Naive thymus-derived CD4-positive, alpha-beta T cell (primary cell): ENCODE measurements around the gene TIAL1. TPM values are rescaled to one million over a fixed set of nuclear protein-coding genes. Genes with fewer than 3 reads are reported as not detected.

Experiments used
- ATAC-seq: fragments of 150-1000 bp; cut with Tn5 transposase; 2 replicates; pipeline ENCODE4 v1.10.0; 2021; ENCODE audit warnings: mild to moderate bottlenecking, moderate library complexity
- CTCF ChIA-PET: fragments of 350-600 bp; sonication (Branson Sonifier 250); formaldehyde crosslinking; loops from one replicate; lab custom pipeline; 2021; ENCODE audit warnings: antibody characterized with exemption; lab: Charles Lee
- POLR2A ChIA-PET: fragments of 350-600 bp; sonication (Branson Sonifier 250); formaldehyde crosslinking; loops from one replicate; lab custom pipeline; 2021; ENCODE audit warnings: antibody characterized with exemption, inconsistent platforms; lab: Charles Lee
- DNase-seq, 9 donors: peaks; one replicate each; pipeline versions ENCODE4 v3.0.0 to v3.0.0-alpha.2; 2020 to 2022; ENCODE audit warnings: mixed read lengths in 1 of 9
- H3K27ac ChIP-seq: one replicate; pipeline ENCODE4 v1.7.0; 2013; ENCODE audit warnings: mild to moderate bottlenecking, low read depth, low read length, moderate library complexity
- H3K27me3 ChIP-seq, 2 donors: one replicate each; pipeline ENCODE4 v1.7.0; 2013; ENCODE audit warnings: low read length in 2 of 2, mild to moderate bottlenecking in 2 of 2, moderate library complexity in 2 of 2; ENCODE audit not compliant: control insufficient read depth in 2 of 2, insufficient read depth in 2 of 2
- H3K36me3 ChIP-seq, 3 experiments: 1 replicate in 2 of 3; 2 replicates in 1 of 3; pipeline ENCODE4 v1.7.0; 2013; ENCODE audit warnings: low read length in 3 of 3, mild to moderate bottlenecking in 3 of 3, moderate library complexity in 1 of 3; ENCODE audit not compliant: insufficient read depth in 3 of 3, control insufficient read depth in 2 of 3
- H3K4me1 ChIP-seq, 2 donors: one replicate each; pipeline ENCODE4 v1.7.0; 2013; ENCODE audit warnings: low read length in 2 of 2, mild to moderate bottlenecking in 2 of 2, moderate library complexity in 1 of 2; ENCODE audit not compliant: control insufficient read depth in 2 of 2, insufficient read depth in 2 of 2
- H3K4me3 ChIP-seq: 2 replicates; pipeline ENCODE4 v1.7.0; 2013; ENCODE audit warnings: mild to moderate bottlenecking, low read length
- H3K9me3 ChIP-seq, 3 experiments: 1 replicate in 2 of 3; 2 replicates in 1 of 3; pipeline ENCODE4 v1.7.0; 2013; ENCODE audit warnings: low read length in 3 of 3; ENCODE audit not compliant: control insufficient read depth in 2 of 3
- H3K27ac Mint-ChIP-seq, 9 donors: one replicate each; pipeline ENCODE4 v1.8.0; 2020 to 2022; ENCODE audit warnings: mixed read lengths in 9 of 9, mild to moderate bottlenecking in 8 of 9, moderate library complexity in 5 of 9, inconsistent platforms in 2 of 9
- H3K27me3 Mint-ChIP-seq, 5 donors: one replicate each; pipeline ENCODE4 v1.8.0; 2021 to 2022; ENCODE audit warnings: mixed read lengths in 5 of 5, mild to moderate bottlenecking in 1 of 5
- H3K36me3 Mint-ChIP-seq, 5 donors: one replicate each; pipeline ENCODE4 v1.8.0; 2020 to 2022; ENCODE audit warnings: mixed read lengths in 5 of 5, mild to moderate bottlenecking in 3 of 5, inconsistent platforms in 1 of 5
- H3K4me1 Mint-ChIP-seq, 7 donors: one replicate each; pipeline ENCODE4 v1.8.0; 2020 to 2022; ENCODE audit warnings: mixed read lengths in 7 of 7, mild to moderate bottlenecking in 3 of 7, inconsistent platforms in 1 of 7
- H3K4me3 Mint-ChIP-seq, 10 donors: one replicate each; pipeline ENCODE4 v1.8.0; 2020 to 2022; ENCODE audit warnings: mild to moderate bottlenecking in 10 of 10, mixed read lengths in 10 of 10, moderate library complexity in 6 of 10, inconsistent platforms in 2 of 10
- H3K9me3 Mint-ChIP-seq, 11 donors: one replicate each; pipeline ENCODE4 v1.8.0; 2020 to 2022; ENCODE audit warnings: mixed read lengths in 11 of 11, mild to moderate bottlenecking in 4 of 11, inconsistent platforms in 1 of 11, moderate library complexity in 1 of 11
- intact Hi-C, 2 donors: fragments of 100-400 bp; cut with micrococcal nuclease; formaldehyde crosslinking; loops; one replicate each; pipeline ENCODE4 v1.15.1; 2023
- polyA plus RNA-seq, 2 donors: library from polyadenylated mRNA; unstranded; fragments of 300-500 nt; fragmentation: Illumina TruSeq; gene quantifications; one replicate each; pipeline ENCODE4 v1.2.3, GENCODE V29; 2021
- total RNA-seq, 6 experiments: library from RNA in 5 of 6; stranded (reverse) in 5 of 6; gene quantifications; 1 replicate in 5 of 6; 2 replicates in 1 of 6; pipeline ENCODE4 v1.2.3 and lab custom pipeline; 2021 to 2026

The TIAL1 gene
- total and polyA plus RNA-seq, 7 experiments from 2014 or later: 10.5 to 228 (median 171) TPM

- Mint-ChIP-seq H3K27me3 (no peaks in the 10 kb centered on the region), H3K9me3 (no peaks in the 10 kb centered on the region), H3K36me3 (peaks cover 4 to 34% (median 24%) of the 10 kb centered on the region in 5 donors), H3K27ac (peak overlapping the region in 7 of 9 donors; percentile 28 to 89 (median 81)), H3K4me3 (peak overlapping the region in 1 of 10 donors; percentile 48), H3K4me1 (peaks cover 18 to 78% (median 64%) of the 10 kb centered on the region in 7 donors)
- Histone ChIP-seq H3K27ac (peak overlapping the region; percentile 10), H3K4me3 (no peak overlapping the region), H3K36me3 (peaks cover 5 to 62% (median 34%) of the 10 kb centered on the region in 3 experiments), H3K4me1 (peaks cover 0 to 32% of the 10 kb centered on the region in 2 donors), H3K27me3 (no peaks in the 10 kb centered on the region), H3K9me3 (no peaks in the 10 kb centered on the region)
- intact Hi-C loops: loop anchor here in 1 of 2 donors (1.0 kb wide), 1 partner anchor 10 kb away; no protein-coding TSS in a partner anchor
- ChIA-PET CTCF (interaction anchor here (0.6 to 1.7 kb wide), 2 partner anchors 10 to 138 kb away, joined by 6 to 8 read pairs; no protein-coding TSS in a partner anchor), POLR2A (interaction anchor here (0.5 to 10.5 kb wide), 5 partner anchors 11 to 343 kb away, joined by 3 to 110 read pairs (median 3); partner anchors contain the start of gene RGS10)
- DNase-seq (no peak), ATAC-seq (no peak)
Measured at GRCh38 chr10:119526149-119526548, 70.6 kb downstream of the TIAL1 start.

- intact Hi-C loops: no loop called here
- CTCF ChIA-PET: interaction anchor here (0.6 to 1.7 kb wide), 3 partner anchors 11 to 80 kb away, joined by 3 to 8 read pairs (median 4); no protein-coding TSS in a partner anchor
- no peak for ATAC-seq
- H3K27me3 Mint-ChIP-seq: no peaks in the 10 kb centered on the region
- no peak for DNase-seq
- H3K9me3 Mint-ChIP-seq: no peaks in the 10 kb centered on the region
- H3K4me1 Mint-ChIP-seq: peaks cover 12 to 78% (median 63%) of the 10 kb centered on the region in 7 donors
- no peaks in the 10 kb centered on the region for H3K27me3 ChIP-seq
- no peak overlapping the region for H3K4me3 ChIP-seq
- POLR2A ChIA-PET: interaction anchor here (1.0 to 10.5 kb wide), 6 partner anchors 8 to 46 kb away, joined by 3 to 110 read pairs (median 4); partner anchors contain the start of gene RGS10
- H3K36me3 ChIP-seq: peaks cover 5 to 68% (median 34%) of the 10 kb centered on the region in 3 experiments
- H3K27ac ChIP-seq: no peak overlapping the region
- no peaks in the 10 kb centered on the region for H3K9me3 ChIP-seq
- H3K4me1 ChIP-seq: peaks cover 0 to 25% of the 10 kb centered on the region in 2 donors
- H3K36me3 Mint-ChIP-seq: peaks cover 4 to 42% (median 25%) of the 10 kb centered on the region in 5 donors
- H3K4me3 Mint-ChIP-seq: no peak overlapping the region
- H3K27ac Mint-ChIP-seq: peak overlapping the region in 8 of 9 donors; percentile 28 to 89 (median 59)
Measured at GRCh38 chr10:119525116-119525515, 71.6 kb downstream of the TIAL1 start.

DNA sequence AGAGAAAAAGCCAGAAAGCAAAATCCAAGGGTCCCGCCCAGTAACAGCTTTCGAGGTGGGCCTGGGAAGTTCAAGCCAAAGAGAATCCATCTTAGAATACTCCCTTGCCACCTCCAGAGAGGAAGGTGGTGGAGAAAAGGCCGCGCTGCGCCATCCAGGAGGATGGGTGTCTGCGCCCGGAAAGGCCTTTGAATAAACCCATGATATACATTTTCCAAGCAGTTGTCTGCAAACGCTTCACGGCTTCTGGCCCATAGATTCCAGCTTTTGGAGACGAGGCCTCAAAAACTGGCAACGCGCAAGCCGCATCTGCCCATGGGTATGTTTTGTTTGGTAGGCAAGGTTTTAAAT, 72.1 kb downstream of the TIAL1 start:
- no peaks in the 10 kb centered on the region for H3K9me3 Mint-ChIP-seq
- H3K4me3 ChIP-seq: no peak overlapping the region
- ATAC-seq: no peak
- peaks cover 17 to 80% (median 65%) of the 10 kb centered on the region in 7 donors for H3K4me1 Mint-ChIP-seq
- ChIA-PET POLR2A (interaction anchor here (1.0 to 10.5 kb wide), 6 partner anchors 8 to 46 kb away, joined by 3 to 110 read pairs (median 4); partner anchors contain the start of gene RGS10), CTCF (interaction anchor here (1.6 kb wide), 1 partner anchor 80 kb away, joined by 4 read pairs; no protein-coding TSS in a partner anchor)
- peaks cover 0 to 29% of the 10 kb centered on the region in 2 donors for H3K4me1 ChIP-seq
- H3K4me3 Mint-ChIP-seq: no peak overlapping the region
- no peaks in the 10 kb centered on the region for H3K9me3 ChIP-seq
- peak overlapping the region in 7 of 9 donors; percentile 28 to 89 (median 75) for H3K27ac Mint-ChIP-seq
- intact Hi-C loops: no loop called here
- no peaks in the 10 kb centered on the region for H3K27me3 ChIP-seq
- no peaks in the 10 kb centered on the region for H3K27me3 Mint-ChIP-seq
- H3K27ac ChIP-seq: peak overlapping the region; percentile 29
- peaks cover 4 to 46% (median 27%) of the 10 kb centered on the region in 5 donors for H3K36me3 Mint-ChIP-seq
- H3K36me3 ChIP-seq: peaks cover 5 to 72% (median 34%) of the 10 kb centered on the region in 3 experiments
- DNase-seq: no peak

- Mint-ChIP-seq H3K9me3 (no peaks in the 10 kb centered on the region), H3K27ac (peak overlapping the region; percentile 6 to 93 (median 89)), H3K36me3 (peaks cover 4 to 48% (median 27%) of the 10 kb centered on the region in 5 donors), H3K4me3 (peak overlapping the region in 1 of 10 donors; percentile 34), H3K27me3 (no peaks in the 10 kb centered on the region), H3K4me1 (peaks cover 21 to 80% (median 64%) of the 10 kb centered on the region in 7 donors)
- no peak overlapping the region for H3K4me3 ChIP-seq
- intact Hi-C loops: no loop called here
- H3K36me3 ChIP-seq: peaks cover 5 to 73% (median 34%) of the 10 kb centered on the region in 3 experiments
- peak overlapping the region; percentile 29 for H3K27ac ChIP-seq
- ATAC-seq: no peak
- no peaks in the 10 kb centered on the region for H3K27me3 ChIP-seq
- H3K4me1 ChIP-seq: peaks cover 0 to 35% of the 10 kb centered on the region in 2 donors
- ChIA-PET CTCF (interaction anchor here (1.6 kb wide), 1 partner anchor 79 kb away, joined by 4 read pairs; no protein-coding TSS in a partner anchor), POLR2A (interaction anchor here (1.0 to 10.5 kb wide), 4 partner anchors 12 to 18 kb away, joined by 3 to 110 read pairs (median 4); partner anchors contain the start of gene RGS10)
- no peak for DNase-seq
- H3K9me3 ChIP-seq: no peaks in the 10 kb centered on the region
Measured at GRCh38 chr10:119523895-119524719, 72.7 kb downstream of the TIAL1 start.

Other genes with a start within 250 kb of the TIAL1 start
- 100 to 1,000 TPM in 4 of 5 experiments, 10 to 100 TPM in 1; 89.5 to 206 (median 149) TPM for gene RGS10, start 54.2 kb downstream of the TIAL1 start, total RNA-seq
- gene RGS10, start 54.2 kb downstream of the TIAL1 start, polyA plus RNA-seq: 100 to 1,000 TPM; 407 to 462 TPM
- gene BAG3, start 54.4 kb upstream of the TIAL1 start, total RNA-seq: 10 to 100 TPM; 21.9 to 44.5 (median 23.1) TPM
- 10 to 100 TPM; 17.3 to 64.3 TPM for gene BAG3, start 54.4 kb upstream of the TIAL1 start, polyA plus RNA-seq
- gene INPP5F, start 129.1 kb upstream of the TIAL1 start, total RNA-seq: 10 to 100 TPM in 3 of 5 experiments, 1 to 10 TPM in 2; 8.5 to 12.1 (median 10.0) TPM
- 1 to 10 TPM; 3.4 to 3.5 TPM for gene INPP5F, start 129.1 kb upstream of the TIAL1 start, polyA plus RNA-seq